22Rv1 (cell line): ENCODE measurements around the gene RASA3.
"Not testable (repeated sequence)": the region's sequence is repeated elsewhere in the genome, so short reads cannot be mapped to it uniquely, and the experiment has no call there.

Source experiments
- CTCF ChIP-seq: fragments of 450-650 bp; IDR thresholded peaks from 2 replicates; pipeline ENCODE4 v1.5.1; 2017; ENCODE audit warnings: mild to moderate bottlenecking
- ZFX ChIP-seq: fragments of 450-650 bp; IDR thresholded peaks from 2 replicates; pipeline ENCODE4 v1.6.1; 2017; ENCODE audit warnings: antibody characterized with exemption, borderline replicate concordance

- not testable (repeated sequence) for TF ChIP-seq CTCF, ZFX
These were observed 21.6 kb downstream of the RASA3 start for GRCh38 chr13:114110830-114111189.
